IPS-NIHi7 (cell line): Measurements from ENCODE around the gene CLN3.
"Not testable (repeated sequence)": the region's sequence is repeated elsewhere in the genome, so short reads cannot be mapped to it uniquely, and the experiment has no call there.

Source experiments
- DNase-seq: peaks from one replicate; pipeline ENCODE4 v3.0.0; 2012; ENCODE audit warnings: mixed read lengths; ENCODE audit errors: extremely low spot score

Gene CLN3

DNA sequence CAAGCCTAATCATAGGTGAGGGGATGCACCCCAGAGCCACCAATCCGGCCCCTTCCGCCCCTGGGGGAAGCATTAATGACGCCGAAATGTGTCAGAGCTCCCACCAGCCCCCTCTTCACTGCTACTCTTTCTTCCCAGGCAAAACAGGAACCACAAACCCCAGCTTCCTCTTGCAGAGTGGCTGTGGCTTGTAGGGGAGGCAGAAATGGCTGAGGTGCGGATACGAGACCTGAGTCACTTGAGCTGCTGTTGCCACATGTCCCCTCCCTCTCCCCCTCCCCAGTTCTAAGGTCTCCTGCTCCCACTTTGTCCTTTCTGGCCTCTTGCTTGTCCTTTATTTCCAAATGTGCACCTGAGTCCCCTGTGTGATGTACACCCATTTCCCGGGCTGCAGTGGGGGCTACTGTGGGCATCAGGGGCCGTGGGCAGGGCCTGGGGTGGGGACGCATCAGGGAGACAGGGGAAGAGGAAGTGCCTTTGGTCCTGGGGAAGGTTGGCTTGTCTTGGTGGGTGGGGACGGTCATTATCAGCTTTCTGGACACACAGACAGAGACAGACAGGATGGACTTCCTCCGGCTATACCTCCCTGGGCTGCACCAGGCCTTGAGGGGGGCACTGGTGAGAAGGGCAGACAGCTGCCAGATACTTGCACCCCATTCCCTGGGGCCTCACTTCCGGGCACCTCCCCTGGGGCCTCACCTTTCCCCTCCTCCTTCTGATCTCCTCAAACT lies 2.4 kb upstream of the CLN3 start, which contains the start of gene APOBR:
TSS of gene APOBR (plus strand) at position 523 of the 731 bp plus-strand sequence. CDS start at position 562, 39 bp downstream.
- peak; percentile 9 for DNase-seq

- DNase-seq, result no peak
Measured at GRCh38 chr16:28492511-28492910, 637 bp upstream of the CLN3 start.

DNA sequence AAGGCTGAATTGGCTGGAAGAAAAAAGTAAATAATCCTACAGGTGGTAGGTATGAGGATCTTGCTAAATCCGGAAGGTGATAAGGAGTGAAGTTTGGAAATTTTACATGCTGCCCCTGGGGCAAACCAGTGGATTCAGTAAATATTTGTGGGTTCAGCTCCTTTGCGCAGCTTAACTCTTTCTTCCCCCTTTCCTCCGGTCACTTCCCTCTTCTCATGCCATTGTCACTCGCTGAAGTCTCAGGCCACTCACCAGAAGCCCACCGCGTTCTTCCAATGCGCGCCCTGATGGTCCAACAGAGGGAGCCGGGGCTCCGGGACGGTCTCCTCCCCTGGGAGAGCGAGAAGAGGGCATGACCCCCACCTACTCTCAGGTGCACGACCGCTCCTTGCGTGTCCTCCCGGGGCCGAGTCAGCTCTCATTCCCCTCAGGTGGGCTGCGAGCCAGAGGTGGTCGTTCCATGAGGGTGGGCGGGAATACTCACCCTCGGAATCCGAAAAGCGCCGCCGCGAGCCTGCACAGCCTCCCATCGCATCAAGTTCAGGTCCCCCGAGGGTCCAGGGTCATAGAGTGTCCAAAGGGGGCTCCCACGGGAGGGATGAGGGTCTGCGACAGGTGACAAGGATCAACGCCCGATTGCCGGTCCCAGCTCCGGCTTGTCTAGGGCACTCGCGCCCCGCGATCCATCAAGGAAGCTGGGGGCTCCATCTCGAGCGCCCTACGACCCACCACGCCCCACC lies 474 bp downstream of the CLN3 start:
- DNase-seq, result peak; percentile 69

DNA sequence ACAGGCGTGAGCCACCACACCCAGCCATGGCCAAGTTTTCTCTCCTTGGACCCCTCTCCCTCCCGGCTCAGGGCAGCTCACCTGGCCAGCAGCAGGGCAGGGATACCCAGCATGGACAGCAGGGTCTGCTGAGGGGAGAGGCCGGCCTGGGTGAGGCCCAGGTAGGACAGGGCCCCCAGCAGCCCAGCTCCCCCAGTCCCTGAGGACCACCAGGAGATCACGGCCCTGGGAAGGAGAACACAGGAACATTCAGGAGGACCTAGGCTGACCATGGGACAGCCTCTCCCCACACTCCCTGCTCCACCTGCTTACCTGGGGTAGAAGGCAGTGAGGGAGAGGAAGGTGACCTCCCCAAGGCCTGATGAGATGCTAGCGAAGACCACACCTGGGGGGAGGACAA lies 5.6 kb downstream of the CLN3 start:
- no peak for DNase-seq

- not testable (repeated sequence) for DNase-seq
Measured at GRCh38 chr16:28483361-28483760, 8.5 kb downstream of the CLN3 start.

GRCh38 chr16:28482026-28482425 lies 9.8 kb downstream of the CLN3 start:
- DNase-seq, result no peak

- no peak for DNase-seq
Measured at GRCh38 chr16:28478506-28479180, 13.2 kb downstream of the CLN3 start.

DNA sequence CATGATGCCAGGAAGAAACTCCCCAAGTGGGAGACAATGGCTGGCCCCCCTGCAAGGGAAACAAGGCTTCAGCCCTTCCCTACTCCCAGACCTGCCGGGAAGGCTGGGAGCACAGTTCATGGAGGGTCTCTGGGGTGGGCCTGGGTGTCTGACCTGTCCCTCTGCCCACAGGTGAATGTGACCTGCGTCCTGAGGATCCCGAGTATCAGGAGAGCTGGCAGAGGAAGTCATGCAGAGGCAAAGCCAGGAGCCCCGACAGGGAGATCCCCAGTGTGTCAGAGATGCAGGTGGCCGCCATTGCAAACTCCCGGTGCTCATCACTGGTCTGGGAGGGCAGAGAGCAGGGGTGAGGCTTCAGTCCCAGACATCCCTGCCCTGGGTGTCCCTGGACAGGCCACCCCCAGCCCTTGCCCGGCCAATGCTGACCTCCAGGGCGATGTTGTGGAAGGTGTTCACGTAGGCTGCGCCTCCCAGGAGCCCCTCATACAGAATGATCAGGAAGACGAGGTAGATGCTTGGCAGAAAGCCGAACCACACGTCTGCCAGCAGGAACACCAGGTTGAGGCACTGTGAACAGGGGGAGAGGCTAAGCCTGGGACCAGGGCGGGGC lies 14.5 kb downstream of the CLN3 start:
- no peak for DNase-seq

DNA sequence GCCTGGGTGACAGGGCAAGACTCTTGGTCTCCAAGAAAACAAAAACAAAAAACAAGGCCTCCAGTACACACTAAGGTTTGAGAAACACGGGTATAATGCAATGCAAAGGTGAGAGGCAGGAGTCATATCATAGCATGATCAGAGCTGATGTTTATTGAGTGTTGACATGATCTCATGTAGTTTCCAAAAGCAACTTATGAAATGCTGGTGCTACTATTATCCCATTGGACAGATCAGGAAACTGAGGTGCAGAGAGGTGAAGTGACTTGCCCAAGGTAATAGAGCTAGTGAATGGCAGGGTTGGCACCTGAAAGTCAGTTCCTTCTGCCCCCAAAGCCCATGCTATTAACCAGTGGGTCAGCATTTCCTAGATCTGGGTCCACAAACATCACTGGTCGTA lies 16.7 kb downstream of the CLN3 start:
- no peak for DNase-seq

- no peak for DNase-seq
Measured at GRCh38 chr16:28473714-28474265, 18.1 kb downstream of the CLN3 start.

GRCh38 chr16:28447081-28447480 lies 44.8 kb downstream of the CLN3 start:
- DNase-seq, result not testable (repeated sequence)

GRCh38 chr16:28446388-28446787 lies 45.5 kb downstream of the CLN3 start:
- DNase-seq, result not testable (repeated sequence)

GRCh38 chr16:28443943-28444342 lies 47.9 kb downstream of the CLN3 start:
- DNase-seq, result not testable (repeated sequence)

DNA sequence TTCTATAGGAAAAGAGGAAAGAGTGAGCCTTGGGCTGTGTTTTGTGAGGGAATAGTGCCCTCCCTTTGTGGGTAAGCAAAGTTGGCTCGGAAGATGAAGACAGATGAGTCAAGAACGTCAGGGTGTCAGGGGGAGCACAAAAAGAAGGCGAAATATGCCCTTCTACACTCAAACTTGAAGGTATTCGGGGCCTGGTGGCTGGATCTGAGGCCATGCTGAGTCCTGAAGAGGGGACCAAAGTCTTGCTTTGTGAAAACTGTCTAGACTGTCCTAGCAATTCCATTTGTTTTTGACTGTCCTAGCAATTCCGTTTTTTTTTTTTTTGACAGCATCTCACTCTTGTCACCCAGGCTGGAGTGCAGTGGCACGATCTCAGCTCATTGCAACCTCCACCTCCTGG lies 53.0 kb downstream of the CLN3 start:
- not testable (repeated sequence) for DNase-seq

DNA sequence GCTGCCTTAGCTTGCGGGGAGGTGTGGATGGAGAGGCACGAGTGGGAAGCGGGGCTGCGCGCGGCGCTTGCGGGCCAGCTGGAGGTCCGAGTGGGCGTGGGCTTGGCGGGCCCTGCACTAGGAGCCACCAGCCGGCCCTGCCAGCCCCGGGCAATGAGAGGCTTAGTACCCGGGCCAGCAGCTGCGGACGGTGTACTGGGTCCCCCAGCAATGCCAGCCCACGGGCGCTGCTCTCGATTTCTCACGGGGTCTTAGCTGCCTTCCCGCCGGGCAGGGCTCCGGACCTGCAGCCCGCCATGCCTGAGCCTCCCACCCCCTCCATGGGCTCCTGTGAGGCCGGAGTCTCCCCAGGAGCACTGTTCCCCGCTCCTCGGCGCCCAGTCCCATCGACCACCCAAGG lies 56.5 kb downstream of the CLN3 start:
- not testable (repeated sequence) for DNase-seq
